CMK (cell line): ENCODE results near the gene UCKL1.

ENCODE experiments used
- DNase-seq: peaks from one replicate; pipeline ENCODE4 v3.0.0-alpha.2; 2010; ENCODE audit warnings: low read depth

UCKL1 gene

GRCh38 chr20:63917811-63918210 is 38.4 kb downstream of the UCKL1 start:
- DNase-seq: no peak

GRCh38 chr20:63916371-63916939 is 39.8 kb downstream of the UCKL1 start:
- DNase-seq: peak; percentile 34

GRCh38 chr20:63915471-63915870 is 40.7 kb downstream of the UCKL1 start:
- no peak for DNase-seq

- no peak for DNase-seq
These were observed 42.4 kb downstream of the UCKL1 start for GRCh38 chr20:63913768-63914167.

GRCh38 chr20:63911176-63911575 is 45.0 kb downstream of the UCKL1 start:
- no peak for DNase-seq

GRCh38 chr20:63908008-63908682 is 48.1 kb downstream of the UCKL1 start:
- no peak for DNase-seq

- no peak for DNase-seq
These were observed 52.2 kb downstream of the UCKL1 start for GRCh38 chr20:63903796-63904561.

- DNase-seq: no peak
These were observed 55.8 kb downstream of the UCKL1 start for GRCh38 chr20:63900413-63900812.

GRCh38 chr20:63898882-63899558 is 57.2 kb downstream of the UCKL1 start:
- DNase-seq: no peak

GRCh38 chr20:63897978-63898561 is 58.1 kb downstream of the UCKL1 start:
- DNase-seq: no peak

GRCh38 chr20:63896264-63897105 is 59.7 kb downstream of the UCKL1 start:
- no peak for DNase-seq

GRCh38 chr20:63895952-63896263 is 60.3 kb downstream of the UCKL1 start:
- DNase-seq: no peak

GRCh38 chr20:63895202-63895951 is 60.8 kb downstream of the UCKL1 start:
- no peak for DNase-seq

GRCh38 chr20:63894358-63895201 is 61.6 kb downstream of the UCKL1 start, which contains the start of gene DNAJC5:
DNAJC5 (plus strand) TSS chr20:63895126; CDS start chr20:63928346, 33,220 bp downstream.
- peak; percentile 82 for DNase-seq

- DNase-seq: no peak
These were observed 62.2 kb downstream of the UCKL1 start for GRCh38 chr20:63893999-63894357.

- no peak for DNase-seq
These were observed 63.8 kb downstream of the UCKL1 start for GRCh38 chr20:63892402-63892801.

GRCh38 chr20:63891061-63892002 is 64.9 kb downstream of the UCKL1 start:
- DNase-seq: no peak

GRCh38 chr20:63890616-63891015 is 65.6 kb downstream of the UCKL1 start:
- no peak for DNase-seq

GRCh38 chr20:63890201-63890576 is 66.0 kb downstream of the UCKL1 start:
- DNase-seq: no peak
